Activated CD8-positive, alpha-beta memory T cell treated with anti-CD3 and anti-CD28 coated beads, Interleukin-2, amount 50 U/mL, for 24 hours (primary cell): ENCODE measurements around the gene MPHOSPH6.
"Not testable (repeated sequence)": the region's sequence is repeated elsewhere in the genome, so short reads cannot be mapped to it uniquely, and the experiment has no call there.

ENCODE experiments used
- DNase-seq: peaks from one replicate; pipeline ENCODE4 v3.0.0-alpha.2; 2020; ENCODE audit errors: extremely low read depth

Gene MPHOSPH6

DNA sequence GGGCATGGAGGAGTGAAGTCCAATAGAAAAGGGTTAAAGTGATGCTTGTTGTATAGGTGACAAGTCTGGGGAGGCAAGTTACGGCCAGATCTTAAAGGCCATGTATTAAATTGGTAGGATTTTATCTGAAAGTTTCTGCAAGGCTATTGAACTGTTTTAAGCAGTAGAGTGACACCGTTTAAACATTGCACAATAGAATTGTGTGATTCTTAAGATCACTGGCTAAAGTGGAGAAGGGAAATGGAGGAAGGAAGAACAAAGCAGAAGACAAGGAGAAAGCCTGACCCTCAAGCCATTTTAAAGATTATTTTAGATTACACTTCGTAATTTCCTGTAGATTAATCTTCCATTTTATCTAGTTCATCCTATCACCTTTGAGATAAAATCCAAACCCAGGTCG, 5.6 kb upstream of the MPHOSPH6 start:
- DNase-seq, result no peak

- DNase-seq, result no peak
Measured at GRCh38 chr16:82167670-82168069, 2.4 kb downstream of the MPHOSPH6 start.

- no peak for DNase-seq
Measured at GRCh38 chr16:82160226-82160625, 9.8 kb downstream of the MPHOSPH6 start.

- DNase-seq, result no peak
Measured at GRCh38 chr16:82157836-82158235, 12.2 kb downstream of the MPHOSPH6 start.

DNA sequence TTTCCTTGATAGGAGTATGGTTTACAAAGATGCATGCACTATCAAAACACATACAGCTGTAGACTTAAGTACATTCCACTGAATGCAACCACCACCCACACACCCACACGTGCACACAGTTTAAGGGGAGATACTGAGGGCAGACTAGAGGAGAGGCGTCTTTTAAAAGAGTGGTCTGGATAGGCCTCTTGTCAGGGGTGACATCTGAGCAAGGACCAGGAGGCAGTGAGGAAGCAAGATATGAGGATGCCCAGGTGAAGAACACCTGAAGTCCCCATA, 12.6 kb downstream of the MPHOSPH6 start:
- DNase-seq, result no peak

- no peak for DNase-seq
Measured at GRCh38 chr16:82156761-82157533, 13.1 kb downstream of the MPHOSPH6 start.

- DNase-seq, result no peak
Measured at GRCh38 chr16:82152641-82153112, 17.3 kb downstream of the MPHOSPH6 start.

- DNase-seq, result no peak
Measured at GRCh38 chr16:82152196-82152595, 17.8 kb downstream of the MPHOSPH6 start.

DNA sequence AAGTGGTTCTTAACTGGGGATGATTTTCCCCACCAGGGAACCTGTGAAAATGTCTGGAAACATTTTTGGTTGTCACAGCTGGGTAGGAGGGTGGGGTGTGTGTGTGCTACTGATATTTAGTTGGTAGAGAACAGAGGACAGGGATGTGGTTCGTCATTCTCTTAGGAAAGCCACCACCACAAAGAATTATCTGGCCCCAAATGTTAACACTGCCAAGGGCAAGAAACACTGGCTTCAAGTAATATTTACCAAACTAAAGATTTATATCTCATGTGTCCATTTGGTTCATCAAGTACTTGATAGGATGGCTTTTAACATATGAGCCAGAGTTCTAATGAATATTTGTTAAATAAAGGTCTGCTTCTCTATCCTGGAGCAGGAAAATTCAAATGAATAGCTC, 19.5 kb downstream of the MPHOSPH6 start:
- no peak for DNase-seq

- no peak for DNase-seq
Measured at GRCh38 chr16:82149536-82149935, 20.5 kb downstream of the MPHOSPH6 start.

DNA sequence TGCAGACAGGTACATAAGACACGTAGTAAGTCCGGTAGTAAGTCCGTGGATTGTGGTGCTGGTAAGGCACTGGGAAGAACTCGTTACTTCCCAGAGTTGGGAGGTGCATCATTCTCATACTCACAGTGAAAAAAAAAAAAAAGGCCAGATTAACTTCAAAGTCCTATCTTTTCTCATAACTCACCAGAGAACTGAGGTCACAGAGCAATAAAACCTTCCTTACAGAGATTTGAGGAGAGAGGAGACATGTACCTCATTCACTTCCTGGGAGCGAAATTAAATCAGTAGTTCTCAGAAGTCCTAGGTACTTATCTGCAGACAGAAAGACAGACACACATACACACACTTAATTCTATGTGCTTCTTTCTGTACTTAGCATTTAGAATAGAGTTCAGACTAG, 22.5 kb downstream of the MPHOSPH6 start:
- DNase-seq, result no peak

GRCh38 chr16:82146957-82147356, 23.1 kb downstream of the MPHOSPH6 start:
- DNase-seq, result no peak

DNA sequence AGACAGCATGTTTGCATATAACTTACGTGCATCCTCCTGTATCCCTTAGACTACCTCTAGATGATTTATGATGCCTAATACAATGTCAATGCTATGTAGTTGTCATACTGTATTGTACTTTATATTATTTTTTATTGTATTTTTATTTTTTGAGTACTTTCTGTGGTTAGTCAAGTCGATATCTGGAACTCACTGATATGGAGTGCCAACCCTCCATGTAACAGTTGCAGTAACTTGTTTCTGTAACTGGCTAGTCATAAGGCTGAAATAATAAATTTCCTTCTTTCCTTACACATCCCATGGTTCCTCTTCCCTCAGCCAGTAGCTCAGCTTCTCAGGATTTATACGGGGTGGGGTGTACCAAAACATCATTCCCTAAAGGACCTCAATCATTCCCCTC, 23.5 kb downstream of the MPHOSPH6 start:
- no peak for DNase-seq

GRCh38 chr16:82139286-82139571, 30.8 kb downstream of the MPHOSPH6 start:
- DNase-seq, result not testable (repeated sequence)

GRCh38 chr16:82138478-82139285, 31.3 kb downstream of the MPHOSPH6 start:
- no peak for DNase-seq

- no peak for DNase-seq
Measured at GRCh38 chr16:82137822-82138167, 32.2 kb downstream of the MPHOSPH6 start.

- DNase-seq, result no peak
Measured at GRCh38 chr16:82136956-82137821, 32.8 kb downstream of the MPHOSPH6 start.

DNA sequence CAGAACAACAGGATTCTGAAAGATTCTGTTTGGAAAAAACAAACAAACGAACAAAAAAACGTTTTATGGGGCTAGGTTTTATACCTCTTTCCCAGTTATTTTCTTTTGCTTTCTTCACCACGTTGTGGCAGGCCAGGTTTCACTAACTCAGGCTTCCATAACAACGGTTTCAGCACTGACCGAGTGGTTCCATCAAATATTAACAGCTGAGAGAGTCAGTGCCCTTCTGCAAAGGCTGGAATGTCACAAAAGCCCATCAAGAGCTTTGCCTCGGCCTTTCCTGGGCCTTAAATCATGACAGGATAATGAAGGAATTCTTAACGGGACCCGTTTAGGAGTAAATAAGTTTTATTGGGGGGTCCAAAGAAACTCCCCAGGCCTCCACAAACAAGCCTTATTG, 34.2 kb downstream of the MPHOSPH6 start:
- no peak for DNase-seq

- DNase-seq, result no peak
Measured at GRCh38 chr16:82134846-82135245, 35.2 kb downstream of the MPHOSPH6 start.

- no peak for DNase-seq
Measured at GRCh38 chr16:82133798-82134197, 36.2 kb downstream of the MPHOSPH6 start.

DNA sequence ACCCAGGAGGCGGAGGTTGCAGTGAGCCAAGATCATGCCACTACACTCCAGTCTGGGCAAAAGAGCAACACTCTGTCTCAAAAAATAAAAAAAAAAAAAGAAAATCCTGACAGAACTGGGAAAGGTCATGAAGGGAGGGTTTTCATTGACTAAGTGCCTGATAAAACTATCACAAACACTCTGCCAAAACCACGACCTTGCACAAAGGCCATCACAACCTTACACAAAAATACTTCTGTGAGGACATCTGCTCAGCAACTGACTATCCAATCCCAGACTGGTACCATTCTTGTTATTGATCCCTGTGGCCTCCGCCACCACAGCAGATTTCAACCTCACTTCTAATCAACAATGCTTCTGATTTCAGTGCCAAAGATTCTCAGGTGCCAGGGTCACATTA, 40.1 kb downstream of the MPHOSPH6 start:
- DNase-seq, result no peak

DNA sequence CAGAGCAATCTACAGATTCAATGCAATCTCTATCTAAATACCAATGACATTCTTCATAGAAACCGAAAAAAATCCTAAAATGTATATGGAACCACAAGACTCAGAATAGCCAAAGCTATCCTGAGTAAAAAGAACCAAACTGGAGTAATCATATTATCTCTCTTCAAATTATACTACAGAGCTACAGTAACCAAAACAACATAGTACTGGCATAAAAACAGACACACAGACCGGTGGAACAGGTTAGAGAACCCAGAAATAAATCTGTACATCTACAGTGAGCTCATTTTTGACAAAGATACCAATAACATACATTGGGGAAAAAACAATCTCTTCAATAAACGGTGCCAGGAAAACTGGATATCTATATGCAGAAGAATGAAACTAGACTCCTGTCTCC, 45.4 kb downstream of the MPHOSPH6 start:
- no peak for DNase-seq

DNA sequence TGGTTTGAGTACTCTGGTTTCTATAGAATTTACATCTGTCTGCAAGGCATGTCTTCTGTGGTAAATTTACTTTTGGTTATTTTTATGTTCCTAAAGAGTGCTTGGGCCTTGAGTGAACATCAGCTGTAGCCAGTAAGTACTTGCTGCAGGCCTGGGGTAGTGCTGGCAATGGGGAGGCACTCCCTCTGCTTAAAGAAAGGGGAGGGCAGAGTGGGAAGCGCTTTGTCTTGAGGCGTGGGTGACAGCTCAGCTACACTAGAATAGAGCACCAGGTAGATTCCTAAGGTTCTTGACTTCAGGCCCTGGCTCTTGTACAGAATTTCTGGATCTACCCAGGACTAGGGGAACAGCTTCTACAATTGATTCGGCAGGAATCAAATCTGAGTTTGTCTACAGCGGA, 50.6 kb downstream of the MPHOSPH6 start:
- no peak for DNase-seq
